ENCODE data around the gene JPH3. TPM values are rescaled to one million over a fixed set of nuclear protein-coding genes. Genes with fewer than 3 reads are reported as not detected.

JPH3 gene
- total RNA-seq, 1 experiment from 2014 or later = not detected

DNA sequence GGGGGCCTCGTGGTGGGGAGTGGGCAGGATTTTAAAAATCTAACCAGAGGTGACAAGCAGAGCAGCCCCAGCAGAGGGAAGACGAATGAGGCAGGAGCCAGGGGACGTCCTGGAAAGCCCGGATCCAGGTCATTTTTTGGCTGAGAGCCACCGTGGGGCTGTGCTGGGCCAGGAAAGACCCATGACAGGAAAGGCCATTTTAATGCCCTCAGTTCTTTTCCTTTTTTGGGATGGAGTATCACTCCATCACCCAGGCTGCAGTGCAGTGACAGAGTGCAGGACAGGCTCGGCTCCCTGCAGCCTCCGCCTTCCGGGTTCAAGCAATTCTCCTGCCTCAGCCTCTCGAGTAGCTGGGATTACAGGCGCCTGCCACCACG lies 30.5 kb upstream of the JPH3 start:
- H3K4me1 ChIP-seq (replicated peaks; ENCODE audit: insufficient read depth) = no peaks in the 10 kb centered on the region
- H2AFZ ChIP-seq = no peak overlapping the region
- peak in 1 of 2 experiments; percentile 21 for DNase-seq
- H3K9me3 ChIP-seq (ENCODE audit: insufficient read depth, low read depth) = no peaks in the 10 kb centered on the region; the same call in 1 of the 2 replicates
- CTCF ChIA-PET = interaction anchor here (0.6 to 1.5 kb wide), 4 partner anchors 10 to 155 kb away, joined by 3 to 7 read pairs (median 5); no protein-coding TSS in a partner anchor
- no peak overlapping the region for H3K4me2 ChIP-seq
- no peaks in the 10 kb centered on the region for H3F3A ChIP-seq (ENCODE audit: insufficient read depth, low read depth)
- peaks cover 67% of the 10 kb centered on the region for H3K27me3 ChIP-seq (ENCODE audit: insufficient read depth, low read depth)
- BruUV-seq (replicated peaks) = no TSS peak
- no peak overlapping the region for H3K4me3 ChIP-seq
- H3K9me2 ChIP-seq (ENCODE audit: insufficient read depth) = no peaks in the 10 kb centered on the region
- no peaks in the 10 kb centered on the region for H3K79me2 ChIP-seq (ENCODE audit: low read depth)
- no peaks in the 10 kb centered on the region for H4K20me1 ChIP-seq (ENCODE audit: insufficient read depth)
- no peak overlapping the region for H3K27ac ChIP-seq
- POLR2A ChIA-PET (ENCODE audit: unreplicated experiment) = no interaction called here
- TF ChIP-seq EZH2 (IDR thresholded peaks at IDR 0.05; ENCODE audit: low read depth) = no peak
- TF ChIP-seq, protein P1, sequence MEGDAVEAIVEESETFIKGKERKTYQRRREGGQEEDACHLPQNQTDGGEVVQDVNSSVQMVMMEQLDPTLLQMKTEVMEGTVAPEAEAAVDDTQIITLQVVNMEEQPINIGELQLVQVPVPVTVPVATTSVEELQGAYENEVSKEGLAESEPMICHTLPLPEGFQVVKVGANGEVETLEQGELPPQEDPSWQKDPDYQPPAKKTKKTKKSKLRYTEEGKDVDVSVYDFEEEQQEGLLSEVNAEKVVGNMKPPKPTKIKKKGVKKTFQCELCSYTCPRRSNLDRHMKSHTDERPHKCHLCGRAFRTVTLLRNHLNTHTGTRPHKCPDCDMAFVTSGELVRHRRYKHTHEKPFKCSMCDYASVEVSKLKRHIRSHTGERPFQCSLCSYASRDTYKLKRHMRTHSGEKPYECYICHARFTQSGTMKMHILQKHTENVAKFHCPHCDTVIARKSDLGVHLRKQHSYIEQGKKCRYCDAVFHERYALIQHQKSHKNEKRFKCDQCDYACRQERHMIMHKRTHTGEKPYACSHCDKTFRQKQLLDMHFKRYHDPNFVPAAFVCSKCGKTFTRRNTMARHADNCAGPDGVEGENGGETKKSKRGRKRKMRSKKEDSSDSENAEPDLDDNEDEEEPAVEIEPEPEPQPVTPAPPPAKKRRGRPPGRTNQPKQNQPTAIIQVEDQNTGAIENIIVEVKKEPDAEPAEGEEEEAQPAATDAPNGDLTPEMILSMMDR (conservative IDR thresholded peaks at IDR 0.05) = no peak
- intact Hi-C loops (cut with micrococcal nuclease; ENCODE audit: unreplicated experiment) = loop anchor here (5.0 to 10.0 kb wide), 2 partner anchors 107 to 155 kb away; no protein-coding TSS in a partner anchor
- H3K36me3 ChIP-seq (ENCODE audit: low read depth) = no peaks in the 10 kb centered on the region

DNA sequence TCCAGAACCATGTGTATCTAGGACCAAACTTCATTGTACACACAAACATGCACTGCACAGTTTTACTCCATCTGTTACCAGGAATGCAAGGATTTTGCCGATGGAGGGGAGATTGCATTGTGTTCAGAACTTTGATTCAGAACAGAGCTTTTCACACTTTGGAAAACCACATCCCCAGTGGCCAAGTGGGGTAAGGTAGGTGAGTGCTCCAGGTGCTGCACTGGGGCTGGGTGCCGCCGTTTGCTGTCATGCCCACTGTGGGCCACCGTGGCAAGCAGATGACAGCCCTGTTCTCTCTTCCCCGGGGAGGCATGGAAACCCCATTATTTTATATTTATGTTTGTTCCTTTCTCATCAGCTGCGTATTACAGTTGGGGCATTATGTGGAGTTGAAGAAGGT lies 29.3 kb upstream of the JPH3 start:
- Histone ChIP-seq H3K9me2 (ENCODE audit: insufficient read depth) (no peaks in the 10 kb centered on the region), H3K9me3 (ENCODE audit: insufficient read depth, low read depth) (no peaks in the 10 kb centered on the region; the same call in 1 of the 2 replicates), H3K4me1 (replicated peaks; ENCODE audit: insufficient read depth) (no peaks in the 10 kb centered on the region), H3K4me3 (no peak overlapping the region), H3K4me2 (no peak overlapping the region), H3K79me2 (ENCODE audit: low read depth) (no peaks in the 10 kb centered on the region), H4K20me1 (ENCODE audit: insufficient read depth) (no peaks in the 10 kb centered on the region), H3K27ac (no peak overlapping the region), H2AFZ (no peak overlapping the region), H3K36me3 (ENCODE audit: low read depth) (no peaks in the 10 kb centered on the region), H3K27me3 (ENCODE audit: insufficient read depth, low read depth) (peaks cover 56% of the 10 kb centered on the region), H3F3A (ENCODE audit: insufficient read depth, low read depth) (no peaks in the 10 kb centered on the region)
- no TSS peak for BruUV-seq (replicated peaks)
- DNase-seq = no peak
- intact Hi-C loops (cut with micrococcal nuclease; ENCODE audit: unreplicated experiment) = loop anchor here (5.0 to 10.0 kb wide), 2 partner anchors 108 to 156 kb away; no protein-coding TSS in a partner anchor
- POLR2A ChIA-PET (ENCODE audit: unreplicated experiment) = no interaction called here
- CTCF ChIA-PET = no interaction called here
- TF ChIP-seq, protein P1 (conservative IDR thresholded peaks at IDR 0.05) = no peak
- TF ChIP-seq EZH2 (IDR thresholded peaks at IDR 0.05; ENCODE audit: low read depth) = no peak

DNA sequence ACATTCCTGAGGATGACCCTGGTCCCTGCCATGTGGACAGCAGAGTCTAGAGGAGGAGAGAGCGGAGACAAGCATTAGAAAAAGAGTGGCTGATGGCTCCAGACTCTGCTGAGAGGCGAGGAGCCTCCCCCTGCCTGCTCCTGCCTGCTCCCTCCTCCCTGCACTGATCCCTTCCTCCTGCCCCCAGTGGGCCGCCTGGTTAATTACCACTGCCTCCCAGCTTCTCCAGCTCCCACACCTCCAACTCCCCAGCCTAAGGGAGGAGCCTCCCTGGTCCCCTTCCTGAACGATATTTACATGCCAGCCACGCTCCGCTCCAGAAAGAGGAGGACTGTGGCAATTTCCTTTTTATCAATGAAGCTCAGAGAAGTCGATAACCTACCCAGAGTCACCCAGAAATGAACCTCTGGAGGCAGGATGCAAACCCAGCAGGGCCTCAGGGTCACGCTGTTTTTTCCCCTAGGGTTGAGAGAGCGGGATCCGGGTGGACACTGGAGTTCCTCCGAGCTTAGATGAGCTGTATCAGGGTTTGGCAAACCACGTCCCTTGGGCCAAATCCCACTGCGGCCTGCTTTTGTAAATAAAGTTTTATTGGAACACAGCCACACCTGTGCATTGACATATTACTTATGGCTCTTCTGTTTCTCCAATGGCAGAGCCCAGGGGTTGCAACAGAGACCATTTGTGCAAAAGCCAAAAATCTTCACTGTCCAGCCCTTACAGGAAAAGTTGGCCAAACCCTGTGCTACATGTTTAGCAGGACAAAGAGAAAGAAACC lies 27.1 kb upstream of the JPH3 start:
- no peak for TF ChIP-seq EZH2 (IDR thresholded peaks at IDR 0.05; ENCODE audit: low read depth)
- TF ChIP-seq, protein P1 (conservative IDR thresholded peaks at IDR 0.05) = no peak; the same call in 1 of the 2 replicates
- H3K9me2 ChIP-seq (ENCODE audit: insufficient read depth) = no peaks in the 10 kb centered on the region
- no peaks in the 10 kb centered on the region for H3F3A ChIP-seq (ENCODE audit: insufficient read depth, low read depth)
- CTCF ChIA-PET = no interaction called here
- H3K36me3 ChIP-seq (ENCODE audit: low read depth) = no peaks in the 10 kb centered on the region
- H4K20me1 ChIP-seq (ENCODE audit: insufficient read depth) = no peaks in the 10 kb centered on the region
- H2AFZ ChIP-seq = no peak overlapping the region
- BruUV-seq (replicated peaks) = no TSS peak
- no peaks in the 10 kb centered on the region for H3K9me3 ChIP-seq (ENCODE audit: insufficient read depth, low read depth)
- H3K79me2 ChIP-seq (ENCODE audit: low read depth) = no peaks in the 10 kb centered on the region
- no peak overlapping the region for H3K4me3 ChIP-seq
- H3K4me2 ChIP-seq = no peak overlapping the region
- DNase-seq = peak in 1 of 2 experiments; percentile 18
- POLR2A ChIA-PET (ENCODE audit: unreplicated experiment) = no interaction called here
- H3K27me3 ChIP-seq (ENCODE audit: insufficient read depth, low read depth) = peaks cover 38% of the 10 kb centered on the region
- H3K4me1 ChIP-seq (replicated peaks; ENCODE audit: insufficient read depth) = no peaks in the 10 kb centered on the region
- intact Hi-C loops (cut with micrococcal nuclease; ENCODE audit: unreplicated experiment) = loop anchor here (10.0 kb wide), 1 partner anchor 110 kb away; no protein-coding TSS in a partner anchor
- H3K27ac ChIP-seq = no peak overlapping the region
